Erythroblast (primary cell): ENCODE results near the gene CEP170.

ENCODE experiments used
- GATA1 ChIP-seq: IDR thresholded peaks from 2 replicates; pipeline ENCODE4 v1.6.1; 2011; ENCODE audit warnings: low read depth, mild to moderate bottlenecking, control low read depth, low read length, moderate library complexity
- POLR2A ChIP-seq: IDR thresholded peaks from 2 replicates; pipeline ENCODE4 v1.6.1; 2011; ENCODE audit warnings: mild to moderate bottlenecking, low read length

GRCh38 chr1:243257189-243257588 is 2.1 kb upstream of the CEP170 start:
- TF ChIP-seq POLR2A (no peak), GATA1 (no peak)
